SK-N-SH (cell line): ENCODE data around the gene MT1E. TPM values are rescaled to one million over a fixed set of nuclear protein-coding genes. Genes with fewer than 3 reads are reported as not detected.

Experiments
- CTCF ChIA-PET: fragments of 300-600, 350-600 bp; formaldehyde crosslinking; extraction: SDS; loops from one replicate; lab custom pipeline; 2021; lab: Yijun Ruan, JAX
- POLR2A ChIA-PET: fragments of 350-600 bp; sonication (Branson Sonifier 250); formaldehyde crosslinking; extraction: SDS; loops from one replicate; lab custom pipeline; 2020; ENCODE audit warnings: antibody characterized with exemption, inconsistent platforms; lab: Yijun Ruan, JAX
- DNase-seq: peaks from one replicate; pipeline ENCODE4 v3.0.0; 2012
- H2AFZ ChIP-seq: fragments of 200-600 bp; sonication (generic); 2 replicates; pipeline ENCODE4 v1.8.1; 2016; ENCODE audit warnings: antibody characterized with exemption, mild to moderate bottlenecking, low read depth
- H3F3A ChIP-seq: fragments of 200-600 bp; sonication (generic); replicated peaks from 2 replicates; pipeline ENCODE3; 2016; ENCODE audit warnings: antibody characterized with exemption, mild to moderate bottlenecking; ENCODE audit not compliant: insufficient read depth
- H3K27ac ChIP-seq, 2 experiments: fragments of 200-500 bp in 1 of 2; fragments of 200-600 bp in 1 of 2; sonication (Bioruptor generic) in 1 of 2; sonication (generic), shearing (Covaris generic) in 1 of 2; 2 replicates each; pipeline versions ENCODE4 v1.5.1 to v1.6.1; 2014 to 2016; ENCODE audit warnings: low read depth in 2 of 2, inconsistent platforms in 1 of 2, low read length in 1 of 2, mild to moderate bottlenecking in 1 of 2, mixed read lengths in 1 of 2
- H3K27me3 ChIP-seq: fragments of 200-600 bp; sonication (generic), shearing (Covaris generic); 2 replicates; pipeline ENCODE4 v1.6.1; 2016; ENCODE audit warnings: mixed run types; ENCODE audit not compliant: insufficient read depth
- H3K36me3 ChIP-seq, 2 experiments: fragments of 200-500 bp in 1 of 2; fragments of 200-600 bp in 1 of 2; sonication (Bioruptor generic) in 1 of 2; sonication (generic) in 1 of 2; replicated peaks in 1 of 2; 2 replicates each; pipeline versions ENCODE3 to v1.5.1; 2014 to 2016; ENCODE audit warnings: low read length in 1 of 2, mild to moderate bottlenecking in 1 of 2; ENCODE audit not compliant: insufficient read depth in 2 of 2, control insufficient read depth in 1 of 2
- H3K4me1 ChIP-seq, 2 experiments: fragments of 200-500 bp in 1 of 2; fragments of 200-600 bp in 1 of 2; sonication (Bioruptor generic) in 1 of 2; sonication (generic), shearing (Covaris generic) in 1 of 2; 2 replicates each; pipeline versions ENCODE4 v1.5.1 to v1.6.1; 2014 to 2016; ENCODE audit warnings: low read depth in 1 of 2, low read length in 1 of 2, mixed run types in 1 of 2; ENCODE audit not compliant: insufficient read depth in 2 of 2, control insufficient read depth in 1 of 2
- H3K4me2 ChIP-seq: fragments of 200-600 bp; sonication (generic), shearing (Covaris generic); 2 replicates; pipeline ENCODE4 v1.6.1; 2017; ENCODE audit warnings: mixed run types
- H3K4me3 ChIP-seq, 2 experiments: fragments of 200-500 bp in 1 of 2; fragments of 200-600 bp in 1 of 2; sonication (Bioruptor generic) in 1 of 2; sonication (generic), shearing (Covaris generic) in 1 of 2; 2 replicates each; pipeline versions ENCODE4 v1.5.1 to v1.8.1; 2014 to 2016; ENCODE audit warnings: low read depth in 2 of 2, inconsistent platforms in 1 of 2, low read length in 1 of 2, mild to moderate bottlenecking in 1 of 2, mixed read lengths in 1 of 2, moderate library complexity in 1 of 2
- H3K79me2 ChIP-seq: fragments of 200-600 bp; sonication (generic); 2 replicates; pipeline ENCODE4 v1.8.1; 2017; ENCODE audit warnings: mild to moderate bottlenecking; ENCODE audit not compliant: insufficient read depth
- H3K9ac ChIP-seq: fragments of 200-600 bp; sonication (generic); 2 replicates; pipeline ENCODE4 v1.6.1; 2017; ENCODE audit warnings: mixed run types
- H3K9me2 ChIP-seq: fragments of 200-600 bp; sonication (generic); 2 replicates; pipeline ENCODE4 v1.6.1; 2017; ENCODE audit warnings: mixed run types
- H3K9me3 ChIP-seq: fragments of 200-600 bp; sonication (generic); 2 replicates; pipeline ENCODE4 v1.6.1; 2017; ENCODE audit warnings: mixed run types, mild to moderate bottlenecking, moderate library complexity
- H4K20me1 ChIP-seq: fragments of 200-600 bp; sonication (generic); 2 replicates; pipeline ENCODE4 v1.6.1; 2017; ENCODE audit warnings: mild to moderate bottlenecking, mixed run types; ENCODE audit not compliant: insufficient read depth
- CHD2 ChIP-seq: fragments of 150-350 bp; IDR thresholded peaks from 2 replicates; pipeline ENCODE4 v1.6.1; 2018; ENCODE audit warnings: low read length; ENCODE audit not compliant: partially characterized antibody
- CTCF ChIP-seq: fragments of 200-600 bp; sonication (generic); IDR thresholded peaks from 2 replicates; pipeline ENCODE4 v1.6.1; 2017; ENCODE audit warnings: antibody characterized with exemption, mild to moderate bottlenecking, moderate library complexity
- ELF1 ChIP-seq: IDR thresholded peaks from 2 replicates; pipeline ENCODE4 v1.4.0; 2012
- EP300 ChIP-seq, 2 experiments: IDR thresholded peaks; 2 replicates each; pipeline versions ENCODE4 v1.4.0 to v1.6.1; 2012; ENCODE audit warnings: borderline replicate concordance in 1 of 2, low read depth in 1 of 2, low read length in 1 of 2
- FOXM1 ChIP-seq: IDR thresholded peaks from 2 replicates; pipeline ENCODE4 v1.4.0; 2012; ENCODE audit warnings: low read depth, mild to moderate bottlenecking
- GABPA ChIP-seq: IDR thresholded peaks from 2 replicates; pipeline ENCODE4 v1.4.0; 2012; ENCODE audit warnings: low read depth, mild to moderate bottlenecking
- GATA2 ChIP-seq: sonication (generic); formaldehyde crosslinking; IDR thresholded peaks from 2 replicates; pipeline ENCODE4 v1.5.0; 2020; ENCODE audit warnings: mild to moderate bottlenecking, missing genetic modification reagents
- MAX ChIP-seq: IDR thresholded peaks from 2 replicates; pipeline ENCODE4 v1.4.0; 2012; ENCODE audit warnings: low read depth
- NFIC ChIP-seq: IDR thresholded peaks from 2 replicates; pipeline ENCODE4 v1.4.0; 2012; ENCODE audit warnings: borderline replicate concordance
- NRF1 ChIP-seq: IDR thresholded peaks from 2 replicates; pipeline ENCODE4 v1.6.1; 2012; ENCODE audit warnings: low read depth, mild to moderate bottlenecking, low read length
- REST ChIP-seq: IDR thresholded peaks from 2 replicates; pipeline ENCODE4 v1.6.1; 2012; ENCODE audit warnings: mild to moderate bottlenecking, low read depth, low read length, moderate library complexity
- RFX5 ChIP-seq: IDR thresholded peaks from 2 replicates; pipeline ENCODE4 v1.6.1; 2012; ENCODE audit warnings: mild to moderate bottlenecking, improper control_type of control experiment, low read length
- RXRA ChIP-seq: IDR thresholded peaks from 2 replicates; pipeline ENCODE4 v1.4.0; 2012; ENCODE audit warnings: low read depth, mild to moderate bottlenecking, borderline replicate concordance
- USF1 ChIP-seq: IDR thresholded peaks from 2 replicates; pipeline ENCODE4 v1.4.0; 2012; ENCODE audit warnings: low read depth, borderline replicate concordance
- USF2 ChIP-seq: fragments of 150-350 bp; IDR thresholded peaks from 2 replicates; pipeline ENCODE4 v1.6.1; 2017; ENCODE audit warnings: antibody characterized with exemption, low read length, low read depth, borderline replicate concordance
- WGBS: methylation state at CpG from one replicate; pipeline ENCODE4 v1.1.6; 2017; ENCODE audit warnings: low lambda C conversion rate; 5-methylcytosine and 5-hydroxymethylcytosine counted together
- polyA plus RNA-seq, 3 experiments: library from polyadenylated mRNA; depleted of rRNA; stranded (reverse); fragments of >200 nt; gene quantifications; 2 replicates each; pipeline ENCODE4 v1.2.3, GENCODE V29; 2012

MT1E gene
- polyA plus RNA-seq, 1 of the 3 experiments (the other 2 are of a cell fraction) = 205 TPM

- TF ChIP-seq GABPA (no peak), NFIC (no peak), ELF1 (no peak), CHD2 (no peak), GATA2 (CRISPR knock-in tag) (no peak), MAX (no peak), USF2 (no peak), CTCF (no peak), FOXM1 (no peak), USF1 (no peak), EP300 (IDR thresholded peaks at IDR 0.05; ENCODE audit: borderline replicate concordance in 1 of 2, low read depth in 1 of 2, low read length in 1 of 2) (no peak), RXRA (no peak), RFX5 (no peak), NRF1 (no peak), REST (no peak)
- H3F3A ChIP-seq = no peaks in the 10 kb centered on the region
- H3K79me2 ChIP-seq = no peaks in the 10 kb centered on the region
- no peak overlapping the region for H3K27ac ChIP-seq
- H3K4me1 ChIP-seq = no peaks in the 10 kb centered on the region; a peak in 1 of 4 replicates
- no peak overlapping the region for H3K4me3 ChIP-seq
- H3K4me2 ChIP-seq = no peak overlapping the region
- no peak overlapping the region for H2AFZ ChIP-seq
- no peaks in the 10 kb centered on the region for H3K36me3 ChIP-seq
- no peak for DNase-seq
- no peak overlapping the region for H3K9ac ChIP-seq
- CTCF ChIA-PET = interaction anchor here (1.8 kb wide), 1 partner anchor 19 kb away, joined by 4 read pairs; no protein-coding TSS in a partner anchor
- peaks cover 42% of the 10 kb centered on the region for H3K27me3 ChIP-seq
- WGBS = 50% methylated on average over 18 of the region's 19 CpGs
- no peaks in the 10 kb centered on the region for H3K9me2 ChIP-seq
- no peaks in the 10 kb centered on the region for H3K9me3 ChIP-seq
- no peaks in the 10 kb centered on the region for H4K20me1 ChIP-seq
- POLR2A ChIA-PET = interaction anchor here (0.7 kb wide), 1 partner anchor 78 kb away, joined by 3 read pairs; no protein-coding TSS in a partner anchor
Measured at GRCh38 chr16:56669840-56670619, 44.4 kb downstream of the MT1E start.
